ENCODE measurements around the gene PLA2G3. TPM values are rescaled to one million over a fixed set of nuclear protein-coding genes. Genes with fewer than 3 reads are reported as not detected.

PLA2G3 gene
- total and polyA plus RNA-seq, 4 donors = 0.85 to 17.4 (median 8.2) TPM

DNA sequence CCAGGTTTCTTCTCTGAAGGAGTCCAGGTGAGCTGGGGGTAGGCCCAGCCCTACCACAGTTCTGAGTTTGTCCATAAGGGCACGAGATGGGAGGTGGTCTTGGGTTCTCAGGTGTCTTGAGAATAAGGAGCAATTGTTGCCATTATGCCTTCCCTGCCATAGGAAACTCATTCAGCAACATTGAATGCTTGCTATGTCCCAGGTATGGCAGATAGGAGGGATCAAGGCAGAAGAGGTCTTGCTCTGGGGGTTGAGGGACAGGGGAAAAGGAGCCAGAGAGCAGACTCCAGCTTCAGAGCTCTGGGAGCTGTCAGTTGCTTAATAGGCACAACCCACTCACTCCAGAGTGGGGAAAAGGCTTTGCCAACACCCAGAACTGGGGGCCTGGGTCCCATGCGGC, 37.2 kb downstream of the PLA2G3 start:
- peak overlapping the region; percentile 57 to 70 for H3K27ac ChIP-seq (ENCODE audit: low read depth in 1 of 2, low read length in 1 of 2)
- 86 to 96% methylated on average over 2 of the region's 2 CpGs for WGBS, 2 donors
- H3K4me3 ChIP-seq = no peak overlapping the region
- ATAC-seq (ENCODE audit: insufficient read depth, low FRiP score) (no peak), DNase-seq (no peak)
- peaks cover 7 to 33% (median 25%) of the 10 kb centered on the region in 4 donors for H3K36me3 ChIP-seq (ENCODE audit: control insufficient read depth in 4 of 4, insufficient read depth in 4 of 4, low read length in 4 of 4)
- peaks cover 0 to 10% (median 2%) of the 10 kb centered on the region in 5 donors for H3K4me1 ChIP-seq (ENCODE audit: control insufficient read depth in 5 of 5, insufficient read depth in 5 of 5, low read length in 5 of 5)
- H3K9ac ChIP-seq (ENCODE audit: insufficient read depth in 1 of 2, low read length in 2 of 2) = no peak overlapping the region
- no peaks in the 10 kb centered on the region for H3K27me3 ChIP-seq (ENCODE audit: control insufficient read depth in 3 of 3, insufficient read depth in 3 of 3, low read length in 2 of 3)
- TF ChIP-seq, protein P1, sequence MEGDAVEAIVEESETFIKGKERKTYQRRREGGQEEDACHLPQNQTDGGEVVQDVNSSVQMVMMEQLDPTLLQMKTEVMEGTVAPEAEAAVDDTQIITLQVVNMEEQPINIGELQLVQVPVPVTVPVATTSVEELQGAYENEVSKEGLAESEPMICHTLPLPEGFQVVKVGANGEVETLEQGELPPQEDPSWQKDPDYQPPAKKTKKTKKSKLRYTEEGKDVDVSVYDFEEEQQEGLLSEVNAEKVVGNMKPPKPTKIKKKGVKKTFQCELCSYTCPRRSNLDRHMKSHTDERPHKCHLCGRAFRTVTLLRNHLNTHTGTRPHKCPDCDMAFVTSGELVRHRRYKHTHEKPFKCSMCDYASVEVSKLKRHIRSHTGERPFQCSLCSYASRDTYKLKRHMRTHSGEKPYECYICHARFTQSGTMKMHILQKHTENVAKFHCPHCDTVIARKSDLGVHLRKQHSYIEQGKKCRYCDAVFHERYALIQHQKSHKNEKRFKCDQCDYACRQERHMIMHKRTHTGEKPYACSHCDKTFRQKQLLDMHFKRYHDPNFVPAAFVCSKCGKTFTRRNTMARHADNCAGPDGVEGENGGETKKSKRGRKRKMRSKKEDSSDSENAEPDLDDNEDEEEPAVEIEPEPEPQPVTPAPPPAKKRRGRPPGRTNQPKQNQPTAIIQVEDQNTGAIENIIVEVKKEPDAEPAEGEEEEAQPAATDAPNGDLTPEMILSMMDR (IDR thresholded peaks at IDR 0.05; ENCODE audit: control extremely low read depth, extremely low read depth) = no peak
- H3K9me3 ChIP-seq (ENCODE audit: control insufficient read depth in 4 of 4, insufficient read depth in 3 of 4, low read length in 3 of 4) = no peaks in the 10 kb centered on the region

DNA sequence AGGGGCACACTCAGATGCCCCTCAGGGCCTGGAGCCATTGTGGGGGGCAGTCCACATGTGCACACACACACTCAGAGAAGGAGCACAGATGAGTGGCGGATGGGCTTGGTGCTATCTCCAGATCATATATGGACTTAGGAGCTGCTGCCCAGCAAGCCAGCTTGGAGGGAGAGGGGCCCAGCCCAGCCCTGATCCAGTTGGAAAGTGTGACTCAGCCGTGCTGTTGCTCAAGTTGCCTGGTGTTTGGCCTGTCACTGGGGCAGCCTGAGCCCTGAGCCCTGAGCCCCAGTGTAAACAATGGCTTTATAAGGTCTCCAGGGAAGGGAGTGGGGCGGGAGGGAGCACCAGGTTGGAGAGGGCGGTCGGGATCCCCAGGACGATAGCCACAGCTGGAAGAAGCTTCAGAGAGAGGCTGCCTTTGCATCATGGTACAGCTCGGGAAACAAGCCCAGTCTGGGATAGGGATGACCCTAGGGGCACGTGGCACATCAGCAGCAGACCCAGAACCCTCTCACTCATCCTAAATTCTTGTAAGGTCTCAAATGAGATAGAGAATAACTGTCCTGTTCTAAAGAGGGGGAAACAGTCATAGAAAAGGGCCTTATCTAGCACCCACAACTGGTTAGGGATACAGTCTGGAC, 37.7 kb downstream of the PLA2G3 start:
- TF ChIP-seq, protein P1 (IDR thresholded peaks at IDR 0.05; ENCODE audit: control extremely low read depth, extremely low read depth) = no peak
- no peaks in the 10 kb centered on the region for H3K9me3 ChIP-seq (ENCODE audit: control insufficient read depth in 4 of 4, insufficient read depth in 3 of 4, low read length in 3 of 4)
- H3K27ac ChIP-seq (ENCODE audit: low read depth in 1 of 2, low read length in 1 of 2) = peak overlapping the region; percentile 70 to 81
- peak; percentile 36 for ATAC-seq (ENCODE audit: insufficient read depth, low FRiP score)
- H3K4me3 ChIP-seq = no peak overlapping the region
- WGBS, 2 donors = 76 to 88% methylated on average over 8 of the region's 8 CpGs
- H3K9ac ChIP-seq (ENCODE audit: insufficient read depth in 1 of 2, low read length in 2 of 2) = no peak overlapping the region
- no peaks in the 10 kb centered on the region for H3K27me3 ChIP-seq (ENCODE audit: control insufficient read depth in 3 of 3, insufficient read depth in 3 of 3, low read length in 2 of 3)
- H3K36me3 ChIP-seq (ENCODE audit: control insufficient read depth in 4 of 4, insufficient read depth in 4 of 4, low read length in 4 of 4) = peaks cover 7 to 36% (median 30%) of the 10 kb centered on the region in 4 donors
- no peak for DNase-seq
- peaks cover 0 to 6% (median 0%) of the 10 kb centered on the region in 5 donors for H3K4me1 ChIP-seq (ENCODE audit: control insufficient read depth in 5 of 5, insufficient read depth in 5 of 5, low read length in 5 of 5)

DNA sequence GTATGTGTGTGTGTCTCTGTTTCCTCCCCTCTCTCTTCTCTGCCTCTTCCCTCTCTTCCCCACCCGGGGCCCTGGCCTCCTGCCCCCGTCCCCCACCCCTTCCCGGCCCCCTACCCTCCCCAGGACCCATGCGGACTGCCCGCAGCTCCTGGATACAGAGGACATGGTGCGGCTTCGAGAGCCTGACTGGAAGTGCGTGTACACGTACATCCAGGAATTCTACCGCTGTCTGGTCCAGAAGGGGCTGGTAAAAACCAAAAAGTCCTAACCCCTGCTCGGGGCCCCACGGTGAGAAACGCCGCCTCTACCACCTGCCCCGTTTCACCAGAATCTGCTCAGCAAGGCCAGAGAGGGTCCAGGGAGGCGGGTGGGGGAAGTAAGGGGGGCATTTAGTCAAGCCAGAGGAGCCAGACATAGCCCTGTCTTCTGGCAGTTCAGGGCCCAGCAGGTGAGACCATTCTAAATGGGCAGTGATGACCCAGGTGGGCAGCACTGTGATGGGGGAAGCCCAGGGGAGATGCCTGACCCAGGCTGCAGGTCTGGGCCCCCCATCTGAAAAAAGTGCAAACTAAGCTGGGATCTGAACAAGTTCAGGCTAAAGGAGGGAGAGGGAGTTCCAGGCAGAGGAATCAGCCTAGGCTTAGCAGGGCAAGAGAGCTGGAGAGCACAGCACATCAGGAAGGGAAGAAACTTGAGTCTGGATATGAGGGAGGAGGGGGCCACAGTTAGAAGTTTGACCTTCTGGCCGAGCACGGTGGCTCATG, 39.4 kb downstream of the PLA2G3 start:
- no peak overlapping the region for H3K4me3 ChIP-seq
- DNase-seq = no peak
- TF ChIP-seq, protein P1 (IDR thresholded peaks at IDR 0.05; ENCODE audit: control extremely low read depth, extremely low read depth) = no peak
- H3K36me3 ChIP-seq (ENCODE audit: control insufficient read depth in 4 of 4, insufficient read depth in 4 of 4, low read length in 4 of 4) = peaks cover 10 to 48% (median 41%) of the 10 kb centered on the region in 4 donors
- ATAC-seq (ENCODE audit: insufficient read depth, low FRiP score) = no peak
- H3K27me3 ChIP-seq (ENCODE audit: control insufficient read depth in 3 of 3, insufficient read depth in 3 of 3, low read length in 2 of 3) = no peaks in the 10 kb centered on the region
- no peak overlapping the region for H3K9ac ChIP-seq (ENCODE audit: insufficient read depth in 1 of 2, low read length in 2 of 2)
- no peaks in the 10 kb centered on the region for H3K9me3 ChIP-seq (ENCODE audit: control insufficient read depth in 4 of 4, insufficient read depth in 3 of 4, low read length in 3 of 4)
- H3K27ac ChIP-seq (ENCODE audit: low read depth in 1 of 2, low read length in 1 of 2) = no peak overlapping the region
- no peaks in the 10 kb centered on the region for H3K4me1 ChIP-seq (ENCODE audit: control insufficient read depth in 5 of 5, insufficient read depth in 5 of 5, low read length in 5 of 5)
- 96 to 98% methylated on average over 18 of the region's 18 CpGs for WGBS, 2 donors

All from lung (tissue), 12 donors.